GM21717 (cell line): Measurements from ENCODE around the gene VENTX.

Experiments used
- ATAC-seq: cut with Tn5 transposase; IDR thresholded peaks from one replicate; pipeline ENCODE4 v1.9.1; 2021; ENCODE audit warnings: mild to moderate bottlenecking, moderate library complexity; ENCODE audit not compliant: unreplicated experiment

Gene VENTX

GRCh38 chr10:133201948-133202725 is 35.5 kb upstream of the VENTX start:
- no peak for ATAC-seq

- no peak for ATAC-seq
Observed at GRCh38 chr10:133202778-133203651, 34.6 kb upstream of the VENTX start.

DNA sequence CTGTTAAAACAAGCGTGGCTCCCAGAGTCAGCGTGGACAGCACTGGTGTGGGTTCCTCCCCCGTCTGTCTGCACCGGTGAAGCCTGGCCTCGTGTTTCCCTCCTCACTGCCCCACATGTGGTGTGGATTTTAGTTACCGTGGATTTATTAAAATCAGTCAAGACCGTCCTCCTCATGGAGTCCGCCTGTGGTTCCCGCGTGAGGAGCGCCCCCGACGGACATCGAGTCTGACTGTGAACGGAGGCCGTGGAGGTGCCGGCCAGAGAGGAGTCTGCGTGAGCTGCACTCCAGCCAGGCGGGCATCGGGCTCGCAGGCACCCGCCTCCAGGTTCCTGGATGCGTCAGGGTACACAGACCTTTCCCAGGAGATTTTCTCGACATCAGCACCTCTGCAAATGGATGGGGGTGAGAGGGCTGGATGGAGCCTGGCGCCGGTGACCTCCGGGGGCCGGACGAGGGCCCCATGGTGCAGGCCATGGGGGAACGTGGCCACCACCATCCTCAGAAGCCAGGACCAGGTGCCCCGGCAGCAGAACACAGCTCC is 33.9 kb upstream of the VENTX start:
- ATAC-seq, result no peak

DNA sequence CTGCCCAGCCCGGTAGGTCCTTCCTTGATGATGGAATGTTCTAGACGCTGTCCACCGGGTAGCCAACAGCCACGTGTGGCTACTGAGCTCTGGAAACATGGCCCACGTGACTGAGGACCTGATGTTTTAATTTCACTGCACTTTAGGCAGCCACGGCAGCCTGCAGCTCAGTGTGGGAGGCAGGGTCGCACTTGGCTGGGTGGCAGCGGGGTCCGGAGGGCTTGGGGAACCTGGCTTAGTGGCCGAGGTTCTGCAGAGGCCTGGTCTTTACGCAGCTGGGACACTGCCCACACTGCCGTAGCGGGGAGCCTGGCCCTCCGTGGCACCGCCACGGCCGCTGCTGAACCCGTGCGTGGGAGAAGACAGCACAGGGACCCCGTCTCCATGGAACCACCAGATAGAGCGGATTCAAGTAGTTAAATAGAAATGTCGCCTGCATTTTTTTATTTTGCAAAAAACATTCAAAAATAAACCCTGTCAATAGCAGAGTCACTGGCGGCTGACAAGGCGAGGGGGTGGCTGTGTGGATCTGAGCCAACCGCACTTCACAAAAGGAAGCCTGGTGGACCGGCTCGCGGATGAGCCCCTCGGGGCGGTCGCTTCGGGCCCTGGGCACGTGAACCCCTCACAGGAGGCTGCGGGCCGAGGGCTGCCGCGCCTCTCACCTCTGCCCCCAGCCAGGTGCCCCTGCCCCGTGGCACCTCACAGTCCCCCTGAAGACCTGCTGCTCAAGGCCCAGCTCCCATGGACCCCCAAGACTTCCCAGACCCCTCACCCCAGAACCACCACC is 33.2 kb upstream of the VENTX start:
- no peak for ATAC-seq

- ATAC-seq, result no peak
Observed at GRCh38 chr10:133205146-133205545, 32.5 kb upstream of the VENTX start.

DNA sequence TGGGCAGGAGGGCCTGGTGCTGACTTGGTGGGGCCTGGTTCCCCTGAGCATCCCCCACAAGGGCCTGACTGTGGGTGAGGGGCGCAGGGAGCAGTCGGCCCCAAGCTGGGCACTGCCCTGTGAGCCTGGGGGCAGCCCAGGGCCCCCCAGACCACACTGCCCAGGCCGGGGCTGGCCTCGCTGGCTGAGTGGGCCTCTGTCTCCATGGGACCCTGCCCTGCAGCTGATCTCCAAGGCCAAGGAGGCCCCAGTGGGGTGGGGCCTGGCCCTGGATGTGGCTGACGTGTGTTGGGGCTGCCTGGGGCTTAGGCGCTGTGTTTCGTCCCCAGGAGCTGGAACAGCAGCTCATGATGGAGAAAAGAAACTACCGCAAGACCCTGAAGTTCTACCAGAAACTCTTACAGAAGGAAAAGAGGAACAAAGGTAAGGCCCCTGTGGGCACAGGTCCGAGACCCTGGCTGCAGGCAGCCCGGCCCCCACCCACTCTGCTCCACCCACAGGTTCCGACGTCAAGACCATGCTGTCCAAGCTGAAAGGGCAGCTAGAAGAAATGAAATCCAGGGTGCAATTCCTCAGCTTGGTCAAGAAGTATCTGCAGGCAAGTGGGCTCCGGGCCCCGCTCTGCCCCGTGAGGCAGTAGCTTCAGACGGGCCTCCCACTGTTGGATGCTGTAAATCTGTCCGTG is 31.2 kb upstream of the VENTX start:
- no peak for ATAC-seq

DNA sequence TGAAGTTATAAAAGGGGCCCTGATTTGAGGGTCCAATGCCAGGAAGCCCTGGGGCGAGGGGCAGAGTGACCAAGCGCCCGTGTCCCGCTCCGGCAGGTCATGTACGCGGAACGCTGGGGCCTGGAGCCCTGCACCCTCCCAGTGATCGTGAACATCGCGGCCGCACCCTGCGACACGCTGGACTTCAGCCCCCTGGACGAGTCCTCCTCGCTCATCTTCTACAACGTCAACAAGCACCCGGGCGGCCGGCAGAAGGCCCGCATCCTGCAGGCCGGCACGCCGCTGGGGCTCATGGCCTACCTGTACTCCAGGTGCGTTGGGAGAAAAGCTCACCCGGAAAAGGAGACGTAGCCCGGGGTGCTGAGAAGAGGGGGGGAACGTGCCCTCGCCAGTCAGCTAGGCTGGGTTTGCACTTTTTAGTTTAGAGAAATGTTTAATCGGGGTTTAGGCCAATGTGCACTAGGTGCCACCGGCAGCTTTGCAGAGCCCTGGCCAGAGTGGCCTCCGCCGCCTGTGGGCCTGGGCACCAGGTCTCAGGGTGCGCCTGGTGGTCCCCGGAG is 30.5 kb upstream of the VENTX start:
- no peak for ATAC-seq

GRCh38 chr10:133207627-133208026 is 30.0 kb upstream of the VENTX start:
- ATAC-seq, result no peak

DNA sequence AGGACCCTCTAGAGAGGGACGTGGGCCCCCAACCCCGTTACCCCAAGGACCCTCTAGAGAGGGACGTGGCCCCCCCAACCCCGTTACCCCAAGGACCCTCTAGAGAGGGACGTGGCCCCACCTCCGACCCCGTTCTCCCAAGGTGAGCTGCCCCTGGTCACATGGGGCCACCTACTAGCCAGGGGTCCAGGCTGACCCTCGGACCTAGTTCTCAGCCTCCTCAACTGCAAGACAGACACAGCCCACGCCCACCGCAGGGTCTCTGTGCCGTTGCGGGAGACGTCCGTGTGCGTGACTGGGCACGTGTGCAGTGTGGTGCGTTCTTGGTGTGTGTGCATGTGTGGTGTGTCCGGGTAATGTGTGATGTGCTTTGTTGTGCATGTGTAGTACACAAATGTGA is 29.2 kb upstream of the VENTX start:
- no peak for ATAC-seq

- no peak for ATAC-seq
Observed at GRCh38 chr10:133209117-133209516, 28.5 kb upstream of the VENTX start.

GRCh38 chr10:133209641-133210040 is 28.0 kb upstream of the VENTX start:
- no peak for ATAC-seq

GRCh38 chr10:133210398-133211140 is 27.1 kb upstream of the VENTX start:
- no peak for ATAC-seq

DNA sequence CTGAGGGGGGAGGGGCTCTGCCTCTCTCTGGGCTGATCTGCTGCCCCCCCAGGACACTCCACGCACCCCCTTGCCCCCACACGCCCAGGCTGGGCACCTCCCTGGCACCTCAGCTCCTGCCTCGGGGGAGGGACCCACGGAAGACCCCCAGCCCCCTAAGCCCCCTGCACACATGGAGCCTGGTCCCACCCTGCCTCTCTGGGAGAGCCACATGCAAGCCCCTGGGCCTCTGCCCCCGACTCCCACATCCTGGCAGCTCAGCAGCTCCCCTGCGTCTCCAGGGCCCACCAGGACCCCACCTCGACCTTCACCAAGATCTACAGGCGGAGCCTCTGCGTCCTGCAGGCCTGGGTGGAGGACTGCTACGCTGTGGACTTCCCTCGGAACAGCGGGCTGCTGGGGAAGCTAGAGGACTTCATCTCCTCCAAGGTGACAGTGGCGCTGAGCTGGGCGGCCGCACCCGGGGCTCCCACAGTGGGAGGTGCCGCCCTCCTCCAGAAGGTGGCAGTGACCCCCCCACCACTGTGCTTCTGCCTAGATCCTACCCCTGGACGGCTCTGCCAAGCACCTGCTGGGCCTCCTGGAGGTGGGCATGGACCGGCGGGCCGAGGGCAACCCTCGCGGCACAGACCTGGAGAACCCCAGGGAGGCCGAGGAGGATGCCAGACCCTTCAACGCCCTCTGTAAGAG is 26.4 kb upstream of the VENTX start:
- no peak for ATAC-seq

- no peak for ATAC-seq
Observed at GRCh38 chr10:133211959-133212852, 25.4 kb upstream of the VENTX start.

DNA sequence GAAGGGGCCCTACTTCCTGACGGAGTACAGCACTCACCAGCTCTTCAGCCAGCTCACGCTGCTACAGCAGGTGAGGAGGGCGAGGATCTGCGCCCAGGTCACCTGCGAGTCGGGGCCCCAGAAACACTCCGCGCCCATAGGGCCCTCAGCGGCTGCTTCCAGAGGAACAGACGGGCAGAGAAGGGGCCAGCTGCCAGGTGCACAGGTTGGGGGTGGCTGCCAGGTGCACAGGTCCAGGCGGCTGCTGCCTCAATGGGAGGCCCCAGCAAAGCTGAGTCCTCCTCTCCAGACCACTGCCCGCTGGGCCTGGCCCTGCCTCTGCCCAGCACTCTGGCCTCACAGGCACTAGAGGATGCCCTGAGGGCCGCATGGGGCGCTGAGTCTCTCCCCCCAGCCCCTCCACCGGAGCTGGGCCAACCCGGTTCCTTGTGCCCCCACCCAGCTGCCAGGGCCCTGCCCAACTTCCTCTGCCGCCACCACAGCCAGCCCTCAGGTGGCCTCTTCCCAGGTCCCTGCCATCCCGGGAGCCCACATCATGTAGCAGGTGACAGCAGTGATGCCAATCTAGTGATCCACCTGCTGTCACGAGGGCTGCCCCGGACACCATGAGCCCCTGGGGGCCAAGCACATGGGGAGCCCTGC is 24.7 kb upstream of the VENTX start:
- ATAC-seq, result no peak

GRCh38 chr10:133213641-133214467 is 23.8 kb upstream of the VENTX start:
- no peak for ATAC-seq
